ENCODE results near the gene ZNF750.

ZNF750 gene

DNA sequence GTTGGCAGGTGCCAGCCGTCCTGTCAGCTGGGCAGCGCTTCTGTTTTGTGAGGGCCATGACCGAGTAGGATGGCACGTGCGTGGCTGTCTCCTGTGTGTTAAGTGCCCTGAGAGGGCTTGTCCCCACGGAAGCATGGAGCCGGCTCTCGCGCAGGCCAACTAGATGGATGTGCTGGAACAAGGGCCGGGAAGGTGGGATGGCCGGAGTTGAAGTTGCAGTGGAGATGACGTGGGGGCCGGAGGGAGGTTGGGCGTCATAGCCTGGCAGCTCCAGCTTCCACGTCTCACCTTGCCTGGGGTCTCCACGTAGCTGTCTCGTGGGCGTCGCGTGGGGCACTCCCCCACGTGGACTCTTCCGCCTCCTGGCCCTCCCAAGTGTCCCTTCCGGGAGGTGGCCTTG is 60.3 kb downstream of the ZNF750 start:
- Histone ChIP-seq H3K9ac (ENCODE audit: low read length in 2 of 2) (no peak overlapping the region), H3K36me3 (ENCODE audit: control insufficient read depth in 2 of 2, insufficient read depth in 2 of 2, low read length in 2 of 2) (peaks cover 6 to 21% of the 10 kb centered on the region in 2 donors), H3K4me1 (ENCODE audit: control insufficient read depth, insufficient read depth, low read length) (peaks cover 6% of the 10 kb centered on the region), H3K27ac (ENCODE audit: low read length) (no peak overlapping the region), H3K27me3 (ENCODE audit: control insufficient read depth in 1 of 2, insufficient read depth in 2 of 2, low read length in 2 of 2) (no peaks in the 10 kb centered on the region), H3K9me3 (ENCODE audit: control insufficient read depth in 2 of 2, low read length in 2 of 2) (no peaks in the 10 kb centered on the region), H3K4me3 (ENCODE audit: low read length in 2 of 2) (no peak overlapping the region)
